ENCODE data around the gene IFNA10.
"Not testable (repeated sequence)": the region's sequence is repeated elsewhere in the genome, so short reads cannot be mapped to it uniquely, and the experiment has no call there.

Gene IFNA10

DNA sequence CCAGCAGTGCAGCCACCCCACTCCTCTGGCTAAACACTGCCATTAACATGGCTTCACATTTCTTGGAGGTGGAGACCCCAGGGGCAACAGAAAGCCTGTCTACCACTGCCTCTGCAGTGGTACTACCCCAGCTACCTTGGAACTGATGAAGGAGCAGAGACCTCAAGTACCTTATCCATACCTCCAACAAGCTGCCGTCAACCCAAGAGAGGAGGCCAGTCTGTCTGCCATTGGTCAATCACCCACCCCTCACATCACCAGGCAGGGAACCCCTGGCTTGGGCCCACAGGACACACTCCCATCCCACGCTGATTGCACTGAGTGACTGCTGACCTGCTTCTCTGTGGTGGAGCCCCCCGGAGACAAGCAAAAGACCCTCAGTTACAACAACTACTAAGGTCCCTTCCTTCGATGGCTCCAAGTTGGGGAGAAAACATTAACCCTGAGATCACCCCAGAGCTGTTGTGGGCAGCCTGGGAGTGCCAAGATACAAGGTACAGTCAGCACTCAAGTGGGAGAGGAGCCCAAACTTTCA is 27.3 kb upstream of the IFNA10 start:
- H3K4me2 ChIP-seq: no peak overlapping the region
- no peak for TF ChIP-seq Cebpa-rat (IDR thresholded peaks at IDR 0.05)

DNA sequence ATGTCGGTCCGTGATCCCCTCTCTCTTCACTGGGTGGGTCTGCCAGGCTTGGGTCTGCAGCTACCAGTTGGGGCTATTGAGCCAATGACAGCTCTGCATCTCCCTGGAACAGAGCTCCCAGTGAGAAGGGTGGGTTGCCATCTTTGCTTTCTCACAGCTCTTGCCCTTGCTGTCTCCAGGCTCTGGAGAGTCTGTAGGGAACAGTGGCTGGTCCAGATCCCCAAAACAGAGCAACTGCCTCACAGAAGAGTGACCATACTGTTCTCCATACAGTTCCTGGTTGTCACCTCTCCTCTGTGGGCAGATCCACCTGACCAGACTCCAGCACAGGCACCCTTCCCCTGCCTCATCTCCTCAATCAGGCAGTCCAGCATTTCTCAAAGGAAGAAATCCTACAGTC is 26.3 kb upstream of the IFNA10 start:
- H3K36me3 ChIP-seq: no peaks in the 10 kb centered on the region
- no peak for TF ChIP-seq Cebpa-rat (IDR thresholded peaks at IDR 0.05)
- no peak overlapping the region for H3K9ac ChIP-seq
- H3K9me3 ChIP-seq (replicated peaks in 1 of 11): no peaks in the 10 kb centered on the region
- H3K4me3 ChIP-seq: no peak overlapping the region
- H3K27me3 ChIP-seq: no peaks in the 10 kb centered on the region
- peaks cover 0 to 15% (median 8%) of the 10 kb centered on the region in 10 experiments; a peak in 11 of 20 replicates for H3K4me1 ChIP-seq
- no peak overlapping the region for H3K4me2 ChIP-seq
- no peak overlapping the region for H3K27ac ChIP-seq
- no peaks in the 10 kb centered on the region for H4K20me1 ChIP-seq

More for the DNA sequence above, 27.3 kb upstream of the IFNA10 start:
- no peak overlapping the region for H3K27ac ChIP-seq
- H3K9me3 ChIP-seq (replicated peaks in 1 of 11): no peaks in the 10 kb centered on the region
- H4K20me1 ChIP-seq: no peaks in the 10 kb centered on the region
- no peaks in the 10 kb centered on the region for H3K36me3 ChIP-seq
- H3K4me3 ChIP-seq: no peak overlapping the region
- H3K9ac ChIP-seq: no peak overlapping the region
- H3K4me1 ChIP-seq: peaks cover 0 to 15% (median 8%) of the 10 kb centered on the region in 10 experiments; a peak in 11 of 20 replicates
- peaks cover 0 to 2% (median 0%) of the 10 kb centered on the region in 11 experiments; a peak in 1 of 22 replicates for H3K27me3 ChIP-seq

DNA sequence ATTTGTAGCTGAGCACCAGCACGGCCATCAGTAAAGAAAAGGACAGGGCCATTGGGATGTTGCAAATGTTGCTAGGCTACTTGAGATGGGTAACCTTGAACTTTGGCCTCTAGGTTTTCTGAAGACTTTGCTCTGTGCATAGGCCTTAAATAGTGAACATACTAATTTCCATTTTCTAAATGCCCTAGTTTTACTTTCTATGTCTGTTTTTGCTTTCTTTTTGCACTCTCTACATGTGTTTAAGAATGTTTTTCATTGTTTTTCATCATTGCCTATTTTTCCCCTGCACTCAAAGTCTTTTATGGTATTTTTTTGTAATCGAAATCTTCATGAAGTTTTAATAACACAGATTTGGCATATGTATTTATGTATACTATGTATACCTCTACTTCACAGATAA is 21.2 kb upstream of the IFNA10 start, which contains the start of gene IFNA17:
TSS of gene IFNA17 (minus strand) at position 101 of the 400 bp plus-strand sequence. CDS start at position 52, 49 bp downstream.
- H3K27me3 ChIP-seq: no peaks in the 10 kb centered on the region
- H3K9me3 ChIP-seq (replicated peaks in 1 of 11): no peaks in the 10 kb centered on the region
- H3K36me3 ChIP-seq: no peaks in the 10 kb centered on the region
- H3K4me3 ChIP-seq: no peak within 1 kb of the TSS
- H3K9ac ChIP-seq: no peak within 1 kb of the TSS
- no peaks in the 10 kb centered on the region for H3K4me1 ChIP-seq
- H3K4me2 ChIP-seq: no peak within 1 kb of the TSS
- no peak for TF ChIP-seq Cebpa-rat (IDR thresholded peaks at IDR 0.05)
- H3K27ac ChIP-seq: no peak within 1 kb of the TSS
- no peaks in the 10 kb centered on the region for H4K20me1 ChIP-seq

DNA sequence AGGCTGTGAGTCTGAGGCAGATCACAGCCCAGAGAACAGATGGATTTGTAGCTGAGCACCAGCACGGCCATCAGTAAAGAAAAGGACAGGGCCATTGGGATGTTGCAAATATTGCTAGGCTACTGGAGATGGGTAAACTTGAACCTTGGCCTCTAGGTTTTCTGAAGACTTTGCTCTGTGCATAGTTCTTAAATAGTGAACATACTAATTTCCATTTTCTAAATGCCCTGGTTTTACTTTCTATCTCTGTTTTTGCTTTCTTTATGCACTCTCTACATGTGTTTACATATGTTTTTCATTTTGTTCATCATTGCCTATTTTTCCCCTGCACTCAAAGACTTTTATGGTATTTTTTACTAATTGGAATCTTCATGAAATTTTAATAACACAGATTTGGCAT is 10.3 kb upstream of the IFNA10 start, which contains the start of gene IFNA16:
TSS of gene IFNA16 (minus strand) at position 101 of the 400 bp plus-strand sequence. CDS start at position 95, 6 bp downstream.
- not testable (repeated sequence) for H3K27ac ChIP-seq; H3K4me2 ChIP-seq; H3K9ac ChIP-seq; H3K36me3 ChIP-seq; H4K20me1 ChIP-seq; H3K4me3 ChIP-seq; H3K9me3 ChIP-seq (replicated peaks in 1 of 11); H3K27me3 ChIP-seq
- peaks cover 0 to 11% (median 0%) of the 10 kb centered on the region in 10 experiments; a peak in 1 of 20 replicates for H3K4me1 ChIP-seq

DNA sequence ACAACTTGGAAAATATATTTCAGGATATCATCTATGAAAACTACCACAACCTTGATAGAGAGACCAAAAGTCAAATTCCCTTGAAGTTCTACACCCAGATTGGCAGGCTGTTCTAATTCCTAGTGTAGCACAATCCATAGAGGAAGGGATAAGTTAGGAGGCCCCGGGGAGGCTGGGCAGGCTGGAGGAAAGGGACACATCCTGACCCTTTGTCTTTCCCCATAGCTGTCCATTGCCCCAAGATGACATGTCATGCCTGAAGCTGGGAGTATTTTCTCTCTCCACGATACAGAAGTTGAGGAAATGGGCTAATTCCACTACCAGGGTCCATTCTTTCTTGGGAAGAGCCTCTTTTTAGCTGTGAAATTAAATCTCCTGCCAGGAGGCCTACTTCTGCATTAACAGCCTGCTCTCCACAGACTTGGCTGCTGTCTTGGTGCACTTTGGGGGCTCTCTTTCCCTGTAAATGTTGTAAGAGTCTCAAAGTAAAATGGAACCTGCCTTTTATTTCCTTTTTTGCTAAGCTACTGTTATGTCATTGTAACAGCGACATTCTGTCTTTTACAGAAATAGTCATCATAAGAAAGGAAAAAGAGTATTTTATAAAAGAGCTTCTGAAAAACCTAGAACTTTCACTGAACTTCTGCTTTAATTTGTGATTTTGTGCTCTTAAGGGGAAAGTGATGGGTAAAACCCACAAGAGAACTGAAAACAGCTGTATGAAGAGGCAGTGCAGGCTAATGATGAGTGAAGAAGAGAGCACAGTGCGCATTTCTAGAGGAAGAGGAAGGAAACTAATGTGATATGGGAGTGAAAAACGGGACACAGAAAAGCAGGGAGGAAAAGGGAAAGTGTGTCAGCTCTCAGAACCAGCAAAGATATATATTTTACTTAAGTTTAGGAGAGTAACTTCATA is 6.7 kb upstream of the IFNA10 start:
- not testable (repeated sequence) for H3K27me3 ChIP-seq; H4K20me1 ChIP-seq; H3K36me3 ChIP-seq; H3K9me3 ChIP-seq (replicated peaks in 1 of 11); H3K4me3 ChIP-seq; H3K27ac ChIP-seq; H3K9ac ChIP-seq
- peak overlapping the region in 2 of 11 experiments; percentile 17 to 53; a peak in 3 of 22 replicates for H3K4me2 ChIP-seq
- peaks cover 0 to 11% (median 0%) of the 10 kb centered on the region in 10 experiments; a peak in 1 of 20 replicates for H3K4me1 ChIP-seq

DNA sequence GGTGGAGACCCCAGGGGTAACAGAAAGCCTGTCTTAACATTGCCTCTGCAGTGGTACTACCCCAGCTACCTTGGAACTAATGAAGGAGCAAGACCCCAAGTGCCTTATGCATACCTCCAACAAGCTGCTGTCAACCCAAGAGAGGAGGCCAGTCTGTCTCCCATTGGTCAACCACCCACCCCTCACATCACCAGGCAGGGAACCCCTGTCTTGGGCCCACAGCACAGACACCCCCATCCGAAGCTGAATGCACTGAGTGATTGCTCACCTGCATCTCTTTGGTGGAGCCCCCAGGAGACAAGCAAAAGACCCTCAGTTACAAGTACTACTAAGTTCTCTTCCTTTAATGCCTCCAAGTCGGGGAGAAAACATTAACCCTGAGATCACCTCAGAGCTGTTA is 5.2 kb upstream of the IFNA10 start:
- peaks cover 0 to 11% (median 0%) of the 10 kb centered on the region in 10 experiments; a peak in 1 of 20 replicates for H3K4me1 ChIP-seq

DNA sequence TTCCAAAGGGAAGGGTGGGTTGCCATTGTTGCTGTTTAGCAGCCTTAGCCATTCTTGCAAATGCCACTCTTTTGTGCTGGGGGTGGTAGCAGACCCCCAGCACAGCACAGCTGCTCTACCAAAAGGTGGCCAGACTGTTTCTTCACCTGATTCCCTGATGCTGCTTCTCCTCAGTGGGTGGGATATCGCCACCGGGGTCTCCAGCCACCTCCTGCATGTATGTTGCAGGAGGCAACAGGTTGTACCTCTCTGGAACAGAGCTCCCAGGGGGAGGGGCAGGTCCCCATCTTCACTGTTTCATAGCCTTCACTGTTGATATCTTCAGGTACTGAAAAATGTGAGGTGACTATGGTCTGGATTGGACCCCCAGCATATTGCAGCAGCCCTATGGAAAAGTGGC is 3.8 kb upstream of the IFNA10 start:
- H3K4me1 ChIP-seq: peaks cover 0 to 11% (median 0%) of the 10 kb centered on the region in 10 experiments; a peak in 1 of 20 replicates
- H3K9me3 ChIP-seq (replicated peaks in 1 of 11); H3K27ac ChIP-seq; H3K4me3 ChIP-seq; H3K36me3 ChIP-seq; H3K4me2 ChIP-seq; H4K20me1 ChIP-seq; H3K9ac ChIP-seq; H3K27me3 ChIP-seq: not testable (repeated sequence)

More for the DNA sequence above, 5.2 kb upstream of the IFNA10 start:
- not testable (repeated sequence) for H3K27ac ChIP-seq; H3K4me2 ChIP-seq; H3K9ac ChIP-seq; H4K20me1 ChIP-seq; H3K9me3 ChIP-seq (replicated peaks in 1 of 11); H3K4me3 ChIP-seq; H3K36me3 ChIP-seq; H3K27me3 ChIP-seq

DNA sequence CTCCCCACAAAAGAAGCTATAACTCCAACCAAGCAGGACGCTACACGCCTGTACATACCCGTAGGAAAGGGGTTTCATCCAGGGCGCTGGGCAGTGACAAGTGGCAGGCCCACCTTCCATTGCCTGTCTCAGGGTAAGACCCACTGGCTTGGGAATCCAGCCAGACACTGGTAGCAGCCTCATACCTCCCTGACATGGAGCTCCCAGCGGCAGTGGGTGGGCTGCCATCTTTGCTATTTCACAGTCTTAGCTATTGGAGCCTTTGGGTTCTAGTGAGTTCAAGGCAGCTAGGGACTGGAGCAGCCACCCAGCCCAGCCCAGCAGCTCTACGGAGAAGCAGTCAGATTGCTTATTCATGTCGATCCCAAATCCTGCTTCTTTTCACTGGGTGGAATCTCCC is 3.4 kb upstream of the IFNA10 start:
- H3K27me3 ChIP-seq: no peaks in the 10 kb centered on the region

DNA sequence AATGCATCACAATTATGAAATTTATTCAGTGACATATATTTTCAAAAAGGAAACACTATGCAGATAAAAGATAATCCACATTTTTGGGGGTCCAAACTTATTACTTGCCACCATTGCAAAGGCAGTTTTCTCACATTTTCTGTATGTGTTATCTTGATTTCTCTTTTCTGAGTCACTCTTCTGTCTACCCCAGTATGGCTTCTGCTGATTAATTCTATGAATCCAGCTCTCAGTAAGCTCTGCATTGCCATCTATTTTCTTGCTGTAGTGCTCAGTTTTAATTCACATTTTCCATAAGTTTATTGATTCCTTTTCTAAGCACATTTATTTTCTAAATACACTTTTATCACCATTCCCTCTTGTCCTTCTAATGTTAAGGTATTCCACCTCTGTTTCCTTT is 1.7 kb downstream of the IFNA10 start:
- H3K36me3 ChIP-seq: no peaks in the 10 kb centered on the region
- H3K9me3 ChIP-seq (replicated peaks in 1 of 11): peaks cover 0 to 9% (median 4%) of the 10 kb centered on the region in 11 experiments; a peak in 6 of 22 replicates
- no peak overlapping the region for H3K4me3 ChIP-seq
- H3K4me2 ChIP-seq: no peak overlapping the region
- no peaks in the 10 kb centered on the region for H3K27me3 ChIP-seq
- H4K20me1 ChIP-seq: no peaks in the 10 kb centered on the region
- H3K4me1 ChIP-seq: no peaks in the 10 kb centered on the region
- no peak overlapping the region for H3K27ac ChIP-seq
- no peak overlapping the region for H3K9ac ChIP-seq
- no peak for TF ChIP-seq Cebpa-rat (IDR thresholded peaks at IDR 0.05)

More for the DNA sequence above, 3.4 kb upstream of the IFNA10 start:
- Histone ChIP-seq H3K36me3 (no peaks in the 10 kb centered on the region), H3K4me3 (no peak overlapping the region), H3K4me1 (peaks cover 0 to 11% (median 0%) of the 10 kb centered on the region in 10 experiments; a peak in 1 of 20 replicates), H4K20me1 (no peaks in the 10 kb centered on the region), H3K9ac (no peak overlapping the region), H3K4me2 (no peak overlapping the region), H3K9me3 (replicated peaks in 1 of 11) (no peaks in the 10 kb centered on the region), H3K27ac (no peak overlapping the region)
- no peak for TF ChIP-seq Cebpa-rat (IDR thresholded peaks at IDR 0.05)

DNA sequence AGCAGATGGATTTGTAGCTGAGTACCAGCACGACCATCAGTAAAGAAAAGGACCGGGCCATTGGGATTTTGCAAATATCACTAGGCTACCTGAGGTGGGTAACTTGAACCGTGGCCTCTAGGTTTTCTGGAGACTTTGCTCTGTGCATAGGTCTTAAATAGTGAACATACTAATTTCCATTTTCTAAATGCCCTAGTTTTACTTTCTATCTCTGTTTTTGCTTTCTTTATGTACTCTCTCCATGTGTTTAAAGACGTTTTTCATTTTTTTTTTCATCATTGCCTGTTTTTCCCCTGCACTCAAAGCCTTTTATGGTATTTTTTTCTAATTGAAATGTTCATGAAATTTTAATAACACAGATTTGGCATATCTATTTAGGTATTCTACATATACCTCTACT is 4.8 kb downstream of the IFNA10 start, which contains the start of gene IFNA7:
TSS of gene IFNA7 (minus strand) at position 101 of the 400 bp plus-strand sequence. CDS start at position 61, 40 bp downstream.
- H3K36me3 ChIP-seq; H3K4me3 ChIP-seq; H3K9me3 ChIP-seq (replicated peaks in 1 of 11); H3K4me2 ChIP-seq; H3K27me3 ChIP-seq; H3K4me1 ChIP-seq; H4K20me1 ChIP-seq; H3K27ac ChIP-seq; H3K9ac ChIP-seq: not testable (repeated sequence)

DNA sequence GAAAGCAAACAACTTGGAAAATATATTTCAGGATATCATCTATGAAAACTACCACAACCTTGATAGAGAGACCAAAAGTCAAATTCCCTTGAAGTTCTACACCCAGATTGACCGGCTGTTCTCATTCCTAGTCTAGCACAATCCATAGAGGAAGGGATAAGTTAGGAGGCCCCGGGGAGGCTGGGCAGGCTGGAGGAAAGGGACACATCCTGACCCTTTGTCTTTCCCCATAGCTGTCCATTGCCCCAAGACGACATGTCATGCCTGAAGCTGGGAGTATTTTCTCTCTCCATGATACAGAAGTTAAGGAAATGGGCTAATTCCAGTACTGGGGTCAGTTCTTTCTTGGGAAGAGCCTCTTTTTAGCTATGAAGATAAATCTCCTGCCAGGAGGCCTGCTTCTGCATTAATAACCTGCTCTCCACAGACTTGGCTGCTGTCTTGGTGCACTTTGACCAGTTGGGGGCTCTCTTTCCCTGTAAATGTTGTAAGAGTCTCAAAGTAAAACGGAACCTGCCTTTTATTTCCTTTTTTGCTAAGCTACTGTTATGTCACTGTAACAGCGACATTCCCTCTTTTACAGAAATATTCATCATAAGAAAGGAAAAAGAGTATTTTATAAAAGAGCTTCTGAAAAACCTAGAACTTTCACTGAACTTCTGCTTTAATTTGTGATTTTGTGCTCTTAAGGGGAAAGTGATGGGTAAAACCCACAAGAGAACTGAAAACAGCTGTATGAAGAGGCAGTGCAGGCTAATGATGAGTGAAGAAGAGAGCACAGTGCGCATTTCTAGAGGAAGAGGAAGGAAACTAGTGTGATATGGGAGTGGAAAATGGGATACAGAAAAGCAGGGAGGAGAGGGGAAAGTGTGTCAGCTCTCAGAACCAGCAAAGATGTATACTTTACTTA is 11.8 kb downstream of the IFNA10 start:
- H3K27me3 ChIP-seq; H4K20me1 ChIP-seq; H3K9ac ChIP-seq; H3K36me3 ChIP-seq; H3K4me1 ChIP-seq; H3K27ac ChIP-seq; H3K9me3 ChIP-seq (replicated peaks in 1 of 11): not testable (repeated sequence)
- Histone ChIP-seq H3K4me3 (0 out of 20 replicates have a peak overlapping the region, but pooled peaks of 1 of the 10 experiments have one; percentile 8), H3K4me2 (peak overlapping the region in 5 of 11 experiments; percentile 19 to 64 (median 48); a peak in 9 of 22 replicates)

DNA sequence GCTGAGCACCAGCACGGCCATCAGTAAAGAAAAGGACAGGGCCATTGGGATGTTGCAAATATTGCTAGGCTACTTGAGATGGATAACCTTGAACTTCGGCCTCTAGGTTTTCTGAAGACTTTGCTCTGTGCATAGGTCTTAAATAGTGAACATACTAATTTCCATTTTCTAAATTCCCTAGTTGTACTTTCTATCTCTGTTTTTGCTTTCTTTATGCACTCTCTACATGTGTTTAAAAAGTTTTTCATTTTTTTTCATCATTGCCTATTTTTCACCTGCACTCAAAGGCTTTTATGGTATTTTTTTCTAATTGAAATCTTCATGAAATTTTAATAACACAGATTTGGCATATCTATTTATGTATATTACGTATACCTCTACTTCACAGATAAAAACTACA is 19.5 kb downstream of the IFNA10 start, which contains the start of gene IFNA4:
TSS of gene IFNA4 (minus strand) at position 101 of the 400 bp plus-strand sequence. CDS start at position 45, 56 bp downstream.
- H3K27me3 ChIP-seq; H4K20me1 ChIP-seq; H3K4me2 ChIP-seq; H3K9ac ChIP-seq; H3K4me3 ChIP-seq; H3K36me3 ChIP-seq; H3K27ac ChIP-seq; H3K9me3 ChIP-seq (replicated peaks in 1 of 11); H3K4me1 ChIP-seq: not testable (repeated sequence)

Data from BLaER1 treated with 17β-estradiol and CSF1 and Interleukin-3, amounts not matched to agents 10 nM and 100 nM (cell line).